Astrocyte (in vitro differentiated cells and primary cell): Measurements from ENCODE around the gene GMPR2. TPM values are rescaled to one million over a fixed set of nuclear protein-coding genes. Genes with fewer than 3 reads are reported as not detected.

Experiments used
- DNase-seq: peaks from one replicate; pipeline ENCODE4 v3.0.0-alpha.2; 2010; ENCODE audit warnings: low read depth
- FAIRE-seq: peaks from 2 replicates; lab custom pipeline; 2011; peaks lifted over from hg19 to GRCh38; lab: Jason Lieb, UNC
- H2AFZ ChIP-seq: 2 replicates; pipeline ENCODE4 v1.6.0; 2012; ENCODE audit warnings: low read depth, low read length, inconsistent platforms
- H3K27ac ChIP-seq: 2 replicates; pipeline ENCODE4 v1.5.1; 2011; ENCODE audit warnings: low read depth, low read length, inconsistent platforms
- H3K27me3 ChIP-seq: 2 replicates; pipeline ENCODE4 v1.6.0; 2011; ENCODE audit warnings: low read length, inconsistent platforms; ENCODE audit not compliant: insufficient read depth
- H3K36me3 ChIP-seq: 2 replicates; pipeline ENCODE4 v1.5.1; 2011; ENCODE audit warnings: low read length, inconsistent platforms; ENCODE audit not compliant: insufficient read depth
- H3K4me1 ChIP-seq: 2 replicates; pipeline ENCODE4 v1.5.1; 2011; ENCODE audit warnings: low read length, inconsistent platforms; ENCODE audit not compliant: insufficient read depth
- H3K4me2 ChIP-seq: 2 replicates; pipeline ENCODE4 v1.6.0; 2012; ENCODE audit warnings: low read length, inconsistent platforms
- H3K4me3 ChIP-seq: 2 replicates; pipeline ENCODE4 v1.5.1; 2011; ENCODE audit warnings: low read depth, mild to moderate bottlenecking, low read length, inconsistent platforms; ENCODE audit not compliant: insufficient read depth
- H3K79me2 ChIP-seq: 2 replicates; pipeline ENCODE4 v1.6.0; 2012; ENCODE audit warnings: mild to moderate bottlenecking, low read length, inconsistent platforms; ENCODE audit not compliant: insufficient read depth
- H3K9ac ChIP-seq: 2 replicates; pipeline ENCODE4 v1.6.0; 2012; ENCODE audit warnings: mild to moderate bottlenecking, low read length, inconsistent platforms
- H3K9me3 ChIP-seq: 2 replicates; pipeline ENCODE4 v1.5.1; 2012; ENCODE audit warnings: low read depth, mild to moderate bottlenecking, low read length, inconsistent platforms; ENCODE audit not compliant: insufficient read depth
- H4K20me1 ChIP-seq: 2 replicates; pipeline ENCODE4 v1.6.0; 2012; ENCODE audit warnings: low read length, inconsistent platforms; ENCODE audit not compliant: insufficient read depth
- H3K27ac Mint-ChIP-seq: one replicate; pipeline ENCODE4 v1.8.0; 2021; ENCODE audit warnings: mild to moderate bottlenecking, mixed read lengths; ENCODE audit not compliant: unreplicated experiment
- H3K27me3 Mint-ChIP-seq: one replicate; pipeline ENCODE4 v1.8.0; 2021; ENCODE audit warnings: low read depth, mixed read lengths; ENCODE audit not compliant: unreplicated experiment
- H3K36me3 Mint-ChIP-seq: one replicate; pipeline ENCODE4 v1.8.0; 2021; ENCODE audit warnings: low read depth, mixed read lengths; ENCODE audit not compliant: unreplicated experiment
- H3K4me1 Mint-ChIP-seq: one replicate; pipeline ENCODE4 v1.8.0; 2021; ENCODE audit warnings: low read depth, mixed read lengths; ENCODE audit not compliant: unreplicated experiment
- H3K4me3 Mint-ChIP-seq: one replicate; pipeline ENCODE4 v1.8.0; 2021; ENCODE audit warnings: mild to moderate bottlenecking, moderate library complexity, mixed read lengths; ENCODE audit not compliant: unreplicated experiment
- H3K9me3 Mint-ChIP-seq: one replicate; pipeline ENCODE4 v1.8.0; 2021; ENCODE audit warnings: mild to moderate bottlenecking, mixed read lengths; ENCODE audit not compliant: unreplicated experiment
- CTCF ChIP-seq: IDR thresholded peaks from 2 replicates; pipeline ENCODE4 v1.5.1; 2011; ENCODE audit warnings: low read depth, mild to moderate bottlenecking, inconsistent platforms, low read length, moderate library complexity; ENCODE audit not compliant: insufficient read depth
- EZH2 ChIP-seq: IDR thresholded peaks from 2 replicates; pipeline ENCODE4 v1.6.1; 2012; ENCODE audit warnings: mild to moderate bottlenecking, low read length, inconsistent platforms; ENCODE audit not compliant: insufficient read depth
- total RNA-seq: library from RNA; stranded (reverse); gene quantifications from 2 replicates; pipeline ENCODE4 v1.2.1, GENCODE V29; 2021

The GMPR2 gene
- total RNA-seq, 1 donor from 2014 or later = 66.5 TPM

GRCh38 chr14:24269368-24269767 lies 36.6 kb downstream of the GMPR2 start:
- Histone ChIP-seq H3K27me3 (no peaks in the 10 kb centered on the region), H4K20me1 (no peaks in the 10 kb centered on the region), H3K9me3 (no peaks in the 10 kb centered on the region), H3K36me3 (peaks cover 7% of the 10 kb centered on the region), H3K9ac (no peak overlapping the region), H3K4me2 (no peak overlapping the region), H3K4me3 (no peak overlapping the region), H3K27ac (no peak overlapping the region), H3K79me2 (no peaks in the 10 kb centered on the region), H2AFZ (no peak overlapping the region), H3K4me1 (peaks cover 5% of the 10 kb centered on the region)
- peaks cover 7% of the 10 kb centered on the region for H3K4me1 Mint-ChIP-seq
- TF ChIP-seq EZH2 (no peak), CTCF (no peak)
- peaks cover 29% of the 10 kb centered on the region for H3K36me3 Mint-ChIP-seq
- H3K27me3 Mint-ChIP-seq = no peaks in the 10 kb centered on the region
- no peak overlapping the region for H3K4me3 Mint-ChIP-seq
- FAIRE-seq = no peak
- no peaks in the 10 kb centered on the region for H3K9me3 Mint-ChIP-seq
- DNase-seq = no peak
- no peak overlapping the region for H3K27ac Mint-ChIP-seq

GRCh38 chr14:24269910-24270536 lies 37.3 kb downstream of the GMPR2 start:
- Histone ChIP-seq H3K36me3 (peaks cover 7% of the 10 kb centered on the region), H3K4me2 (no peak overlapping the region), H3K9ac (no peak overlapping the region), H3K4me1 (peaks cover 5% of the 10 kb centered on the region), H3K4me3 (no peak overlapping the region), H3K27ac (no peak overlapping the region), H3K79me2 (no peaks in the 10 kb centered on the region), H3K9me3 (no peaks in the 10 kb centered on the region), H4K20me1 (no peaks in the 10 kb centered on the region), H2AFZ (no peak overlapping the region), H3K27me3 (no peaks in the 10 kb centered on the region)
- FAIRE-seq = no peak
- Mint-ChIP-seq H3K36me3 (peaks cover 28% of the 10 kb centered on the region), H3K27me3 (no peaks in the 10 kb centered on the region), H3K4me3 (peak overlapping the region; percentile 92), H3K4me1 (peaks cover 7% of the 10 kb centered on the region), H3K27ac (no peak overlapping the region), H3K9me3 (no peaks in the 10 kb centered on the region)
- TF ChIP-seq EZH2 (no peak), CTCF (no peak)
- DNase-seq = no peak

DNA sequence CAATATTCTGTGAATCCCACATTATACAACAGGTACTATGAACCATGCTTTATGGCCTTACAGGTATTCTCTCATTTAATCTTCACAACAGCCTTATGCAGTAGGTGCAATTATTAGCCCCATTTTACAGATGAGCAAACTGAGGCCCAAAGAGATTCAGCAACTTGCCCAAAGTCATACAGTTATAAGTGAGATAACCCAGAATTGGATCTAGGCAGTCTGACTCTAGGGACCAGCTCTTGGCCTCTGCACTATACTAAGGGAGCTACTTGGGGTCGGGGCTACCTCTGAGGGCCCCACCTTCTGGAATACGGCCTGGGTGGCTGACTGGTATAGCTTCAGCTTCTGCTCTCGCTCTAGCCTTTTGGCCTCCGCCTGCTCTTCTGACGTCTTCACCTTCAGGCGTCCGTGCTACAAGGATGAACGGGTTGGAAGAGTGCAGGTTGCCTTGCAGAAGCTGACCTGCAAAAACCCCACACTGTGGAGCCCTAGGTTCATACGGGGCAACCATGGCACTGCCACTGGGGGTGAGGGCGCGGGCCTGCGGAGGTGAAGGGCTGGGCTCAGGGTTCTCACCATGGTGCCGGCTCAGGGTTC lies 37.9 kb downstream of the GMPR2 start:
- TF ChIP-seq CTCF = no peak
- no peak for TF ChIP-seq EZH2
- Histone ChIP-seq H3K4me3 (peak overlapping the region; percentile 82), H3K27ac (peak overlapping the region; percentile 92), H4K20me1 (no peaks in the 10 kb centered on the region), H3K4me1 (peaks cover 5% of the 10 kb centered on the region), H2AFZ (peak overlapping the region; percentile 93), H3K27me3 (no peaks in the 10 kb centered on the region), H3K9ac (peak overlapping the region; percentile 94), H3K4me2 (peak overlapping the region; percentile 94), H3K36me3 (peaks cover 7% of the 10 kb centered on the region), H3K9me3 (no peaks in the 10 kb centered on the region), H3K79me2 (no peaks in the 10 kb centered on the region)
- H3K4me1 Mint-ChIP-seq = peaks cover 7% of the 10 kb centered on the region
- H3K36me3 Mint-ChIP-seq = peaks cover 25% of the 10 kb centered on the region
- H3K4me3 Mint-ChIP-seq = peak overlapping the region; percentile 92
- peak overlapping the region; percentile 93 for H3K27ac Mint-ChIP-seq
- no peak for DNase-seq
- no peaks in the 10 kb centered on the region for H3K27me3 Mint-ChIP-seq
- H3K9me3 Mint-ChIP-seq = no peaks in the 10 kb centered on the region
- no peak for FAIRE-seq
